BJ (cell line): ENCODE measurements around the gene OR2C3. TPM values are rescaled to one million over a fixed set of nuclear protein-coding genes. Genes with fewer than 3 reads are reported as not detected.

Source experiments
- CTCF ChIA-PET: fragments of 350-600 bp; formaldehyde crosslinking; extraction: SDS; loops from one replicate; lab custom pipeline; 2021; ENCODE audit warnings: antibody characterized with exemption, inconsistent platforms; lab: Yijun Ruan, JAX
- POLR2A ChIA-PET: fragments of 300-600 bp; sonication (Branson Sonifier 250); formaldehyde crosslinking; extraction: SDS; loops from one replicate; lab custom pipeline; 2021; ENCODE audit warnings: antibody characterized with exemption; lab: Charles Lee
- DNase-seq: peaks from one replicate; pipeline ENCODE4 v3.0.0-alpha.2; 2011; ENCODE audit warnings: low read depth
- H3K27me3 ChIP-seq: 2 replicates; pipeline ENCODE4 v1.6.0; 2011; ENCODE audit warnings: low read length; ENCODE audit not compliant: control insufficient read depth, insufficient read depth
- H3K36me3 ChIP-seq: 2 replicates; pipeline ENCODE4 v1.5.1; 2011; ENCODE audit warnings: low read length; ENCODE audit not compliant: control insufficient read depth, insufficient read depth
- H3K4me3 ChIP-seq: 2 replicates; pipeline ENCODE4 v1.5.1; 2011; ENCODE audit warnings: low read depth, mild to moderate bottlenecking, control low read depth, low read length
- CTCF ChIP-seq: IDR thresholded peaks from 2 replicates; pipeline ENCODE4 v1.5.1; 2011; ENCODE audit warnings: low read depth, mild to moderate bottlenecking, control low read depth, inconsistent platforms, low read length, moderate library complexity; ENCODE audit not compliant: insufficient read depth
- polyA plus RNA-seq: library from polyadenylated mRNA; depleted of rRNA; stranded (reverse); fragments of >200 nt; gene quantifications from 2 replicates; pipeline ENCODE4 v1.2.3, GENCODE V29; 2011

Gene OR2C3
- polyA plus RNA-seq, 1 experiment = not detected

- ChIA-PET CTCF (no interaction called here), POLR2A (no interaction called here)
- H3K27me3 ChIP-seq = no peaks in the 10 kb centered on the region
- TF ChIP-seq CTCF = no peak
- H3K36me3 ChIP-seq = no peaks in the 10 kb centered on the region
- H3K4me3 ChIP-seq = no peak within 1 kb of the TSS
- DNase-seq = no peak
Observed at GRCh38 chr1:247548769-247549182, 12.5 kb upstream of the OR2C3 start, which contains the start of gene GCSAML. GCSAML (plus strand) TSS chr1:247549134; CDS start chr1:247549192, 58 bp downstream.

GRCh38 chr1:247548092-247548491, 11.9 kb upstream of the OR2C3 start:
- Histone ChIP-seq H3K27me3 (no peaks in the 10 kb centered on the region), H3K36me3 (no peaks in the 10 kb centered on the region), H3K4me3 (no peak overlapping the region)
- DNase-seq = no peak
- ChIA-PET POLR2A (no interaction called here), CTCF (no interaction called here)
- TF ChIP-seq CTCF = no peak

- ChIA-PET CTCF (no interaction called here), POLR2A (no interaction called here)
- H3K27me3 ChIP-seq = no peaks in the 10 kb centered on the region
- H3K4me3 ChIP-seq = no peak overlapping the region
- no peak for DNase-seq
- no peak for TF ChIP-seq CTCF
- no peaks in the 10 kb centered on the region for H3K36me3 ChIP-seq
Observed at GRCh38 chr1:247542811-247543210, 6.6 kb upstream of the OR2C3 start.

GRCh38 chr1:247540581-247540980, 4.3 kb upstream of the OR2C3 start:
- H3K27me3 ChIP-seq = no peaks in the 10 kb centered on the region
- ChIA-PET POLR2A (no interaction called here), CTCF (no interaction called here)
- TF ChIP-seq CTCF = no peak
- no peak overlapping the region for H3K4me3 ChIP-seq
- H3K36me3 ChIP-seq = no peaks in the 10 kb centered on the region
- no peak for DNase-seq

- CTCF ChIA-PET = interaction anchor here (1.0 kb wide), 1 partner anchor 21 kb away, joined by 4 read pairs; no protein-coding TSS in a partner anchor
- no peaks in the 10 kb centered on the region for H3K27me3 ChIP-seq
Observed at GRCh38 chr1:247539215-247539614, 3.0 kb upstream of the OR2C3 start.

More at GRCh38 chr1:247539215-247539614, 3.0 kb upstream of the OR2C3 start:
- no peak for TF ChIP-seq CTCF
- no peak for DNase-seq
- POLR2A ChIA-PET = no interaction called here
- H3K36me3 ChIP-seq = no peaks in the 10 kb centered on the region
- no peak overlapping the region for H3K4me3 ChIP-seq
